WTC11 (cell line): ENCODE measurements around the gene ITGAV. TPM values are rescaled to one million over a fixed set of nuclear protein-coding genes. Genes with fewer than 3 reads are reported as not detected.
A peak's percentile ranks its signal among the peaks of the same experiment; 100 is the strongest.

Experiments used
- ATAC-seq: fragments of 200-7000 bp; cut with Tn5 transposase; 2 replicates; pipeline ENCODE4 v1.10.0; 2021; ENCODE audit warnings: mild to moderate bottlenecking, moderate library complexity
- CTCF ChIA-PET: fragments of 300-600 bp; sonication (Branson Sonifier 250); formaldehyde crosslinking; loops from one replicate; lab custom pipeline; 2021; ENCODE audit warnings: antibody characterized with exemption; lab: Charles Lee
- POLR2A ChIA-PET: fragments of 350-600 bp; sonication (Branson Sonifier 250); formaldehyde crosslinking; loops from one replicate; lab custom pipeline; 2021; ENCODE audit warnings: antibody characterized with exemption; lab: Charles Lee
- DNase-seq: peaks from one replicate; pipeline ENCODE4 v3.0.0; 2021; ENCODE audit warnings: low spot score
- H3K27ac Mint-ChIP-seq: 2 replicates; pipeline ENCODE4 v1.8.0; 2021; ENCODE audit warnings: mixed read lengths
- H3K27me3 Mint-ChIP-seq: 2 replicates; pipeline ENCODE4 v1.8.0; 2021; ENCODE audit warnings: low read depth, mild to moderate bottlenecking, moderate library complexity, mixed read lengths
- H3K36me3 Mint-ChIP-seq: 2 replicates; pipeline ENCODE4 v1.8.0; 2021; ENCODE audit warnings: mixed read lengths
- H3K4me1 Mint-ChIP-seq: 2 replicates; pipeline ENCODE4 v1.8.0; 2022; ENCODE audit warnings: mixed read lengths
- H3K4me3 Mint-ChIP-seq: 2 replicates; pipeline ENCODE4 v1.8.0; 2021; ENCODE audit warnings: mild to moderate bottlenecking, moderate library complexity, mixed read lengths
- H3K9me3 Mint-ChIP-seq: 2 replicates; pipeline ENCODE4 v1.8.0; 2021; ENCODE audit warnings: mixed read lengths
- AFF4 ChIP-seq: sonication (generic); formaldehyde crosslinking; IDR thresholded peaks from 2 replicates; pipeline ENCODE4 v1.8.1; 2023; ENCODE audit warnings: mild to moderate bottlenecking, missing genetic modification reagents, borderline replicate concordance
- ATF3 ChIP-seq: sonication (generic); formaldehyde crosslinking; conservative IDR thresholded peaks from 2 replicates; pipeline ENCODE4 v1.8.1; 2022; ENCODE audit warnings: mild to moderate bottlenecking, missing genetic modification reagents
- CREB1 ChIP-seq: sonication (generic); formaldehyde crosslinking; IDR thresholded peaks from 2 replicates; pipeline ENCODE4 v1.8.0; 2023; ENCODE audit warnings: mild to moderate bottlenecking, missing genetic modification reagents
- E2F5 ChIP-seq: sonication (generic); formaldehyde crosslinking; IDR thresholded peaks from 2 replicates; pipeline ENCODE4 v1.8.1; 2022; ENCODE audit warnings: mild to moderate bottlenecking, moderate library complexity, missing genetic modification reagents
- FOXP4 ChIP-seq: sonication (generic); formaldehyde crosslinking; IDR thresholded peaks from 2 replicates; pipeline ENCODE4 v1.8.0; 2022; ENCODE audit warnings: mild to moderate bottlenecking, missing genetic modification reagents
- GRHL2 ChIP-seq: fragments of 250-450 bp; sonication (Bioruptor Pico); IDR thresholded peaks from 2 replicates; pipeline ENCODE4 v1.8.0; 2022; ENCODE audit warnings: mild to moderate bottlenecking, moderate library complexity; ENCODE audit not compliant: insufficient replicate concordance, severe bottlenecking
- IRF1 ChIP-seq: sonication (generic); formaldehyde crosslinking; IDR thresholded peaks from 2 replicates; pipeline ENCODE4 v1.8.0; 2023; ENCODE audit warnings: missing genetic modification reagents
- JUN ChIP-seq: sonication (generic); formaldehyde crosslinking; IDR thresholded peaks from 2 replicates; pipeline ENCODE4 v1.8.0; 2023; ENCODE audit warnings: mild to moderate bottlenecking, missing genetic modification reagents
- KAT7 ChIP-seq: sonication (generic); formaldehyde crosslinking; IDR thresholded peaks from 2 replicates; pipeline ENCODE4 v1.8.1; 2023; ENCODE audit warnings: missing genetic modification reagents, mild to moderate bottlenecking, borderline replicate concordance
- MLX ChIP-seq: sonication (generic); formaldehyde crosslinking; IDR thresholded peaks from 2 replicates; pipeline ENCODE4 v1.8.1; 2023; ENCODE audit warnings: mild to moderate bottlenecking, missing genetic modification reagents, moderate library complexity
- MYBL2 ChIP-seq: sonication (generic); formaldehyde crosslinking; IDR thresholded peaks from 2 replicates; pipeline ENCODE4 v1.8.1; 2023; ENCODE audit warnings: mild to moderate bottlenecking, moderate library complexity, missing genetic modification reagents
- SOX15 ChIP-seq: fragments of 250-450 bp; sonication (Bioruptor Pico); IDR thresholded peaks from 2 replicates; pipeline ENCODE4 v1.9.0; 2021; ENCODE audit warnings: mild to moderate bottlenecking
- SP1 ChIP-seq: sonication (generic); formaldehyde crosslinking; conservative IDR thresholded peaks from 2 replicates; pipeline ENCODE4 v1.8.1; 2022; ENCODE audit warnings: missing genetic modification reagents
- TCF7 ChIP-seq: sonication (generic); formaldehyde crosslinking; IDR thresholded peaks from 2 replicates; pipeline ENCODE4 v1.8.0; 2022; ENCODE audit warnings: mild to moderate bottlenecking, low read depth, missing genetic modification reagents, moderate library complexity
- ZNF671 ChIP-seq: fragments of 250-450 bp; sonication (Bioruptor Pico); IDR thresholded peaks from 2 replicates; pipeline ENCODE4 v1.8.0; 2021; ENCODE audit warnings: mild to moderate bottlenecking
- total RNA-seq: library from RNA; stranded (reverse); gene quantifications from 3 replicates; pipeline ENCODE4 v1.2.3, GENCODE V29; 2021

ITGAV gene
- total RNA-seq, 1 experiment from 2014 or later, result 30.0 TPM

GRCh38 chr2:186588940-186589611, 780 bp upstream of the ITGAV start:
- H3K4me3 Mint-ChIP-seq, result peak overlapping the region; percentile 82
- DNase-seq (no peak), ATAC-seq (no peak)
- TF ChIP-seq ATF3 (CRISPR knock-in tag), result no peak
- peaks cover 26% of the 10 kb centered on the region for H3K4me1 Mint-ChIP-seq
- CTCF ChIA-PET, result interaction anchor here (1.0 to 2.5 kb wide), 4 partner anchors 11 to 192 kb away, joined by 3 to 9 read pairs (median 4); partner anchors contain the start of gene FAM171B
- H3K27ac Mint-ChIP-seq, result peak overlapping the region; percentile 74
- H3K9me3 Mint-ChIP-seq, result no peaks in the 10 kb centered on the region
- POLR2A ChIA-PET, result interaction anchor here (0.7 to 2.1 kb wide), 5 partner anchors 9 to 168 kb away, joined by 3 to 16 read pairs (median 3); partner anchors contain the start of gene ZC3H15
- no peaks in the 10 kb centered on the region for H3K27me3 Mint-ChIP-seq
- H3K36me3 Mint-ChIP-seq, result no peaks in the 10 kb centered on the region

GRCh38 chr2:186590350-186590758, 498 bp downstream of the ITGAV start:
- Mint-ChIP-seq H3K4me3 (peak overlapping the region; percentile 82), H3K9me3 (no peaks in the 10 kb centered on the region), H3K27me3 (no peaks in the 10 kb centered on the region), H3K4me1 (peaks cover 34% of the 10 kb centered on the region), H3K36me3 (no peaks in the 10 kb centered on the region), H3K27ac (peak overlapping the region; percentile 62)
- ChIA-PET POLR2A (interaction anchor here (1.0 to 2.1 kb wide), 4 partner anchors 8 to 167 kb away, joined by 3 to 16 read pairs (median 3); partner anchors contain the start of gene ZC3H15), CTCF (interaction anchor here (1.0 to 2.5 kb wide), 4 partner anchors 10 to 191 kb away, joined by 3 to 9 read pairs (median 4); partner anchors contain the start of gene FAM171B)
- DNase-seq, result no peak
- peak; percentile 1 for ATAC-seq
- TF ChIP-seq JUN (CRISPR knock-in tag) (no peak), ZNF671 (CRISPR knock-in tag) (no peak), MYBL2 (CRISPR knock-in tag) (0 out of 2 replicates have a peak, but pooled peaks have one; percentile 47), SP1 (CRISPR knock-in tag) (peak; percentile 3; the same call in 1 of the 2 replicates), MLX (CRISPR knock-in tag) (0 out of 2 replicates have a peak, but pooled peaks have one; percentile 12), FOXP4 (CRISPR knock-in tag) (no peak), KAT7 (CRISPR knock-in tag) (no peak)

- ChIA-PET CTCF (interaction anchor here (1.7 to 2.5 kb wide), 2 partner anchors 51 to 190 kb away, joined by 4 to 9 read pairs; no protein-coding TSS in a partner anchor), POLR2A (interaction anchor here (2.1 kb wide), 1 partner anchor 105 kb away, joined by 16 read pairs; the partner anchor contains the start of gene ZC3H15)
- DNase-seq (no peak), ATAC-seq (no peak)
- Mint-ChIP-seq H3K9me3 (no peaks in the 10 kb centered on the region), H3K4me1 (peaks cover 37% of the 10 kb centered on the region), H3K36me3 (no peaks in the 10 kb centered on the region), H3K27ac (peak overlapping the region; percentile 62), H3K27me3 (no peaks in the 10 kb centered on the region), H3K4me3 (peak overlapping the region; percentile 82)
- TF ChIP-seq AFF4 (no peak), GRHL2 (CRISPR knock-in tag) (no peak), SOX15 (CRISPR knock-in tag) (no peak), IRF1 (no peak), CREB1 (CRISPR knock-in tag) (no peak), E2F5 (CRISPR knock-in tag) (no peak), TCF7 (CRISPR knock-in tag) (no peak)
Measured at GRCh38 chr2:186590759-186591505, 1.1 kb downstream of the ITGAV start.
